PFSK-1 (cell line): ENCODE measurements around the gene SLC22A3.

ENCODE experiments used
- FOXP2 ChIP-seq: optimal IDR thresholded peaks from 2 replicates; pipeline ENCODE3; 2011; ENCODE audit warnings: borderline replicate concordance, control low read depth, inconsistent platforms; ENCODE audit not compliant: insufficient read depth; ENCODE audit errors: extremely low read length, extremely low read depth
- POLR2AphosphoS5 ChIP-seq: IDR thresholded peaks from 2 replicates; pipeline ENCODE4 v1.6.1; 2012; ENCODE audit warnings: low read depth, mild to moderate bottlenecking, control low read depth, low read length, moderate library complexity
- SIN3A ChIP-seq: IDR thresholded peaks from 2 replicates; pipeline ENCODE4 v1.6.1; 2012; ENCODE audit warnings: mild to moderate bottlenecking, low read length, moderate library complexity, borderline replicate concordance; ENCODE audit not compliant: insufficient read depth
- TAF1 ChIP-seq: IDR thresholded peaks from 2 replicates; pipeline ENCODE4 v1.6.1; 2012; ENCODE audit warnings: low read length, control low read depth, borderline replicate concordance; ENCODE audit not compliant: insufficient read depth
- TF ChIP-seq, protein P1 (sequence below), 2 experiments: IDR thresholded peaks; 2 replicates each; pipeline versions ENCODE4 v1.6.1 to v1.8.0; 2011 to 2012; ENCODE audit warnings: low read depth in 2 of 2, low read length in 2 of 2, control low read depth in 1 of 2, inconsistent platforms in 1 of 2, mild to moderate bottlenecking in 1 of 2, moderate library complexity in 1 of 2; ENCODE audit not compliant: insufficient read depth in 1 of 2

GRCh38 chr6:160412993-160413392 is 64.8 kb downstream of the SLC22A3 start:
- TF ChIP-seq TAF1: no peak
- no peak for TF ChIP-seq POLR2AphosphoS5
- TF ChIP-seq, protein P1, sequence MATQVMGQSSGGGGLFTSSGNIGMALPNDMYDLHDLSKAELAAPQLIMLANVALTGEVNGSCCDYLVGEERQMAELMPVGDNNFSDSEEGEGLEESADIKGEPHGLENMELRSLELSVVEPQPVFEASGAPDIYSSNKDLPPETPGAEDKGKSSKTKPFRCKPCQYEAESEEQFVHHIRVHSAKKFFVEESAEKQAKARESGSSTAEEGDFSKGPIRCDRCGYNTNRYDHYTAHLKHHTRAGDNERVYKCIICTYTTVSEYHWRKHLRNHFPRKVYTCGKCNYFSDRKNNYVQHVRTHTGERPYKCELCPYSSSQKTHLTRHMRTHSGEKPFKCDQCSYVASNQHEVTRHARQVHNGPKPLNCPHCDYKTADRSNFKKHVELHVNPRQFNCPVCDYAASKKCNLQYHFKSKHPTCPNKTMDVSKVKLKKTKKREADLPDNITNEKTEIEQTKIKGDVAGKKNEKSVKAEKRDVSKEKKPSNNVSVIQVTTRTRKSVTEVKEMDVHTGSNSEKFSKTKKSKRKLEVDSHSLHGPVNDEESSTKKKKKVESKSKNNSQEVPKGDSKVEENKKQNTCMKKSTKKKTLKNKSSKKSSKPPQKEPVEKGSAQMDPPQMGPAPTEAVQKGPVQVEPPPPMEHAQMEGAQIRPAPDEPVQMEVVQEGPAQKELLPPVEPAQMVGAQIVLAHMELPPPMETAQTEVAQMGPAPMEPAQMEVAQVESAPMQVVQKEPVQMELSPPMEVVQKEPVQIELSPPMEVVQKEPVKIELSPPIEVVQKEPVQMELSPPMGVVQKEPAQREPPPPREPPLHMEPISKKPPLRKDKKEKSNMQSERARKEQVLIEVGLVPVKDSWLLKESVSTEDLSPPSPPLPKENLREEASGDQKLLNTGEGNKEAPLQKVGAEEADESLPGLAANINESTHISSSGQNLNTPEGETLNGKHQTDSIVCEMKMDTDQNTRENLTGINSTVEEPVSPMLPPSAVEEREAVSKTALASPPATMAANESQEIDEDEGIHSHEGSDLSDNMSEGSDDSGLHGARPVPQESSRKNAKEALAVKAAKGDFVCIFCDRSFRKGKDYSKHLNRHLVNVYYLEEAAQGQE (IDR thresholded peaks at IDR 0.05; ENCODE audit: insufficient read depth in 1 of 2, low read depth in 2 of 2, low read length in 2 of 2): no peak
- TF ChIP-seq SIN3A: no peak
- no peak for TF ChIP-seq FOXP2
